Loucy (cell line): ENCODE data around the gene SASH1.

ENCODE experiments used
- H2AFZ ChIP-seq: fragments of 200-600 bp; sonication (generic); 2 replicates; pipeline ENCODE4 v1.6.0; 2016; ENCODE audit warnings: antibody characterized with exemption, mild to moderate bottlenecking, low read length, moderate library complexity
- H3F3A ChIP-seq: fragments of 200-600 bp; 2 replicates; pipeline ENCODE4 v1.6.0; 2016; ENCODE audit warnings: antibody characterized with exemption, low read depth, mild to moderate bottlenecking
- H3K27me3 ChIP-seq: fragments of 200-600 bp; sonication (generic); 2 replicates; pipeline ENCODE4 v1.6.1; 2014; ENCODE audit warnings: low read length, mild to moderate bottlenecking; ENCODE audit not compliant: insufficient read depth, poor library complexity, severe bottlenecking
- H3K36me3 ChIP-seq: fragments of 200-600 bp; sonication (generic); 2 replicates; pipeline ENCODE4 v1.6.1; 2016; ENCODE audit warnings: low read length; ENCODE audit not compliant: insufficient read depth
- H3K4me1 ChIP-seq: fragments of 200-600 bp; sonication (generic); 2 replicates; pipeline ENCODE4 v1.5.1; 2014; ENCODE audit warnings: low read length, mild to moderate bottlenecking; ENCODE audit not compliant: insufficient read depth, poor library complexity, severe bottlenecking
- H3K4me2 ChIP-seq: fragments of 200-600 bp; sonication (generic); 2 replicates; pipeline ENCODE4 v1.6.0; 2014; ENCODE audit warnings: antibody characterized with exemption, low read length, low read depth, mild to moderate bottlenecking; ENCODE audit not compliant: poor library complexity, severe bottlenecking
- H3K4me3 ChIP-seq: fragments of 200-600 bp; sonication (generic); 2 replicates; pipeline ENCODE4 v1.5.1; 2014; ENCODE audit warnings: low read length, mild to moderate bottlenecking, mixed read lengths; ENCODE audit not compliant: poor library complexity, severe bottlenecking
- H3K79me2 ChIP-seq: fragments of 200-600 bp; sonication (generic); 2 replicates; pipeline ENCODE4 v1.6.1; 2014; ENCODE audit warnings: low read length; ENCODE audit not compliant: insufficient read depth
- H3K9ac ChIP-seq: fragments of 200-600 bp; sonication (generic); 2 replicates; pipeline ENCODE4 v1.6.0; 2014; ENCODE audit warnings: mild to moderate bottlenecking, low read depth, low read length, moderate library complexity; ENCODE audit not compliant: poor library complexity, severe bottlenecking
- H3K9me2 ChIP-seq: fragments of 200-600 bp; sonication (generic); replicated peaks from 2 replicates; pipeline ENCODE4 v1.6.1; 2016; ENCODE audit warnings: low read depth, low read length, mixed read lengths
- H3K9me3 ChIP-seq: fragments of 200-600 bp; sonication (generic); 2 replicates; pipeline ENCODE4 v1.6.1; 2014; ENCODE audit warnings: mild to moderate bottlenecking, antibody characterized with exemption, low read length, low read depth; ENCODE audit not compliant: insufficient read depth
- H4K20me1 ChIP-seq: fragments of 200-600 bp; sonication (generic); 2 replicates; pipeline ENCODE4 v1.6.0; 2014; ENCODE audit warnings: antibody characterized with exemption, low read length, mild to moderate bottlenecking; ENCODE audit not compliant: insufficient read depth, poor library complexity, severe bottlenecking
- CTCF ChIP-seq: fragments of 200-600 bp; sonication (generic); conservative IDR thresholded peaks from 2 replicates; pipeline ENCODE4 v1.5.1; 2014; ENCODE audit warnings: mild to moderate bottlenecking, antibody characterized with exemption, low read length
- EZH2phosphoT487 ChIP-seq: fragments of 200-600 bp; IDR thresholded peaks from 2 replicates; pipeline ENCODE4 v1.6.1; 2018; ENCODE audit warnings: antibody characterized with exemption, mild to moderate bottlenecking, moderate library complexity, borderline replicate concordance

SASH1 gene

GRCh38 chr6:148406579-148407371 lies 64.1 kb downstream of the SASH1 start:
- Histone ChIP-seq H3K4me1 (no peaks in the 10 kb centered on the region), H4K20me1 (no peaks in the 10 kb centered on the region), H3K79me2 (no peaks in the 10 kb centered on the region), H3K9me2 (no peaks in the 10 kb centered on the region), H3F3A (no peaks in the 10 kb centered on the region), H3K36me3 (no peaks in the 10 kb centered on the region), H3K4me3 (no peak overlapping the region), H3K9ac (no peak overlapping the region), H3K9me3 (no peaks in the 10 kb centered on the region), H3K27me3 (no peaks in the 10 kb centered on the region), H2AFZ (no peak overlapping the region), H3K4me2 (no peak overlapping the region)
- TF ChIP-seq CTCF (no peak), EZH2phosphoT487 (no peak)

DNA sequence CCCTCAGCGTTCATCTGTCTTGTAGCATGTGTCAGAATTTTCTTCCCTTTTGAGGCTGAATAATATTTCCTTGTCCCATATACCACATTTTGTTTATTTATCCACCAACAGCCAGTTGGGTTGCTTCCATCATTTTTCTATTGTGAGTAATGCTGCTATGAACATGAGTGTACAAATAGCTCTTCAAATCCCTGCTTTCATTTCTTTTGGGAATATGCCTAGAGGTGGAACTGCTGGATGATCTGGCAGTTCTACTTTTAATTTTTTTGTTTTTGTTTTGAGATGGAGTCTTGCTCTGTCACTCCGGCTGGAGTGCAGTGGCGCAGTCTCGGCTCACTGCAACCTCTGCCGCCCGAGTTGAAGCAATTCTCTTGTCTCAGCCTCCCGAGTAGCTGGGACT lies 64.7 kb downstream of the SASH1 start:
- H3K4me2 ChIP-seq = no peak overlapping the region
- H3F3A ChIP-seq = no peaks in the 10 kb centered on the region
- no peak overlapping the region for H3K4me3 ChIP-seq
- H3K9me2 ChIP-seq = no peaks in the 10 kb centered on the region
- no peaks in the 10 kb centered on the region for H3K36me3 ChIP-seq
- no peak overlapping the region for H2AFZ ChIP-seq
- H3K79me2 ChIP-seq = no peaks in the 10 kb centered on the region
- no peaks in the 10 kb centered on the region for H3K27me3 ChIP-seq
- H4K20me1 ChIP-seq = no peaks in the 10 kb centered on the region
- no peaks in the 10 kb centered on the region for H3K4me1 ChIP-seq
- H3K9me3 ChIP-seq = no peaks in the 10 kb centered on the region
- H3K9ac ChIP-seq = no peak overlapping the region
- TF ChIP-seq EZH2phosphoT487 = no peak
- TF ChIP-seq CTCF = no peak

GRCh38 chr6:148413321-148414091 lies 70.9 kb downstream of the SASH1 start:
- no peak overlapping the region for H3K9ac ChIP-seq
- H3K79me2 ChIP-seq = no peaks in the 10 kb centered on the region
- H3K36me3 ChIP-seq = no peaks in the 10 kb centered on the region
- H3F3A ChIP-seq = no peaks in the 10 kb centered on the region
- no peak for TF ChIP-seq EZH2phosphoT487
- no peak for TF ChIP-seq CTCF
- no peak overlapping the region for H3K4me3 ChIP-seq
- no peak overlapping the region for H2AFZ ChIP-seq
- no peaks in the 10 kb centered on the region for H4K20me1 ChIP-seq
- no peak overlapping the region for H3K4me2 ChIP-seq
- no peaks in the 10 kb centered on the region for H3K27me3 ChIP-seq
- no peaks in the 10 kb centered on the region for H3K4me1 ChIP-seq
- H3K9me3 ChIP-seq = no peaks in the 10 kb centered on the region
- no peaks in the 10 kb centered on the region for H3K9me2 ChIP-seq
